ENCODE data around the gene USP4.

DNA sequence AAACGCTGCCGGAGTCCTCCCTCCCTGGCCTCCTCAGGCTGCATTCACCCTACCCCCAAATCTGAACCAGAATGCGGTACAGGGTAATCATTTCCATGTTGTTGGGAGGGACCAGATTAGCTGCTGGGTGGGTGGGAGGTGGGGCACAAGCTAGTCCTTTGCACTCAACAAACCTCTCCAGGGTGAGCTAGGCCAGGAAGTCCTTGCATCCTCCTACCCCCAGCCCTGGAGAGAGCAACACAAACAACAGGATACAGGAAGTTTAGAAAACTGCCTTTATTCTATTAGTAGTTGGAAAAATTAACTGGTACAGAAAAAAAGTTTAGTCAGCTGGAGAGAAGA lies 19.0 kb upstream of the USP4 start:
- TF ChIP-seq, protein P1, sequence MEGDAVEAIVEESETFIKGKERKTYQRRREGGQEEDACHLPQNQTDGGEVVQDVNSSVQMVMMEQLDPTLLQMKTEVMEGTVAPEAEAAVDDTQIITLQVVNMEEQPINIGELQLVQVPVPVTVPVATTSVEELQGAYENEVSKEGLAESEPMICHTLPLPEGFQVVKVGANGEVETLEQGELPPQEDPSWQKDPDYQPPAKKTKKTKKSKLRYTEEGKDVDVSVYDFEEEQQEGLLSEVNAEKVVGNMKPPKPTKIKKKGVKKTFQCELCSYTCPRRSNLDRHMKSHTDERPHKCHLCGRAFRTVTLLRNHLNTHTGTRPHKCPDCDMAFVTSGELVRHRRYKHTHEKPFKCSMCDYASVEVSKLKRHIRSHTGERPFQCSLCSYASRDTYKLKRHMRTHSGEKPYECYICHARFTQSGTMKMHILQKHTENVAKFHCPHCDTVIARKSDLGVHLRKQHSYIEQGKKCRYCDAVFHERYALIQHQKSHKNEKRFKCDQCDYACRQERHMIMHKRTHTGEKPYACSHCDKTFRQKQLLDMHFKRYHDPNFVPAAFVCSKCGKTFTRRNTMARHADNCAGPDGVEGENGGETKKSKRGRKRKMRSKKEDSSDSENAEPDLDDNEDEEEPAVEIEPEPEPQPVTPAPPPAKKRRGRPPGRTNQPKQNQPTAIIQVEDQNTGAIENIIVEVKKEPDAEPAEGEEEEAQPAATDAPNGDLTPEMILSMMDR (IDR thresholded peaks at IDR 0.05) = no peak
- no peak for TF ChIP-seq EP300 (IDR thresholded peaks at IDR 0.05)
- no peak for TF ChIP-seq POLR2A (IDR thresholded peaks at IDR 0.05)
